Measurements from ENCODE around the gene CDR2L.

The CDR2L gene

DNA sequence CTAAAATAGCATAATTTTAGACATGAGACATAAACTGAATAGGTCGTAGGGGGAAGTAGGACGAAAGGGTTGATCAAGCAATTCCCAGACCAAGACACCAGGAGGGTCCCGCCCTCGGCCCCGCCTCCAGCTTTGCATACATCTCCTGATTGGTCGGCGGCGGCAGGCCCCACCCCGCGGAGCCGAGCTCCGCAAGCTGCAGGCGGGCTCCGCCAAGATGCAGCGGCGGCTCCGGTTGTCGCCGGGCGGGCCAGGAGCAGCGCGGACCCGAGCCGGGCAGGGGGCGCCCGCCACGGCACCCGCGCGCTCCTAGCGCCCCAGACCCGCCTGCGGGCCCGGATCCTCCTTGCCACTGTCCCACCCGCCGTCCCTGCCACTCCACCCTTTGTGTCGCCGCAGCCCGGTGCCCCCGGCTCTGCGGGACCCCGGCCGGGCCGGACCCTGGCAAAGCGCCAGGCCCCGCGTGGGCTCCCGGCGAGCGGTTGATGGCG lies at the start of gene CDR2L:
CDR2L (plus strand) TSS at position 215 of the 491 bp plus-strand sequence. CDS start 412 bp downstream, outside the sequence.
- in situ Hi-C loops (cut with MboI; ENCODE audit: low sequenced_read_pairs, unreplicated experiment), result no loop called here
- TF ChIP-seq CTCF (IDR thresholded peaks at IDR 0.05; ENCODE audit: borderline replicate concordance, control extremely low read depth, extremely low read depth, insufficient read depth, missing control alignments), result no peak
- DNase-seq (ENCODE audit: low spot score), result peak; percentile 95

GRCh38 chr17:74938194-74938950 lies 49.1 kb upstream of the CDR2L start:
- DNase-seq (ENCODE audit: low spot score), result no peak
- in situ Hi-C loops (cut with MboI; ENCODE audit: low sequenced_read_pairs, unreplicated experiment), result no loop called here
- no peak for TF ChIP-seq CTCF (IDR thresholded peaks at IDR 0.05; ENCODE audit: borderline replicate concordance, control extremely low read depth, extremely low read depth, insufficient read depth, missing control alignments)

- in situ Hi-C loops (cut with MboI; ENCODE audit: low sequenced_read_pairs, unreplicated experiment), result no loop called here
- TF ChIP-seq CTCF (IDR thresholded peaks at IDR 0.05; ENCODE audit: borderline replicate concordance, control extremely low read depth, extremely low read depth, insufficient read depth, missing control alignments), result no peak
Measured at GRCh38 chr17:74939534-74939933, 47.9 kb upstream of the CDR2L start.

GRCh38 chr17:74941128-74941725 lies 46.2 kb upstream of the CDR2L start:
- in situ Hi-C loops (cut with MboI; ENCODE audit: low sequenced_read_pairs, unreplicated experiment), result no loop called here
- DNase-seq (ENCODE audit: low spot score), result no peak
- no peak for TF ChIP-seq CTCF (IDR thresholded peaks at IDR 0.05; ENCODE audit: borderline replicate concordance, control extremely low read depth, extremely low read depth, insufficient read depth, missing control alignments)

More at GRCh38 chr17:74939534-74939933, 47.9 kb upstream of the CDR2L start:
- DNase-seq (ENCODE audit: low spot score), result no peak

- in situ Hi-C loops (cut with MboI; ENCODE audit: low sequenced_read_pairs, unreplicated experiment), result no loop called here
- TF ChIP-seq CTCF (IDR thresholded peaks at IDR 0.05; ENCODE audit: borderline replicate concordance, control extremely low read depth, extremely low read depth, insufficient read depth, missing control alignments), result no peak
- DNase-seq (ENCODE audit: low spot score), result no peak
Measured at GRCh38 chr17:74943808-74944522, 43.5 kb upstream of the CDR2L start.

DNA sequence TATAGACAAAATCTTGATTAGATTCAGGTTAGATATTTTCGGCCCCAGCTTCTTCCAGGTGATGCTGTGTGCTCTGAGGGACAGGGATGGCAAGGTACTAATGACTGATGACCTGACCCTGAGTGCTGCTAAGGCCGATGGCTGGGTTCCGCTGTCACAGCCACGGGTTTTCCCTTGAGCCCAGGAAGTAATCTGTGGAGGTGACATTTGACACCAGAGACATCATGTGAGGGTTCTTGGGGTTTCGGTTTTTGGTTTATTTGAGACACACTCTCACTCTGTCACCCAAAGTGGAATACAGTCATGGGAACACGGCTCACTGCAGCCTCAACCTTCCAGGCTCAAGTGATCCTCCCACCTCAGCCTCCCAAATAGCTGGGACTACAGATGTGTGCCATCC lies 41.9 kb upstream of the CDR2L start:
- DNase-seq (ENCODE audit: low spot score), result peak; percentile 85
- in situ Hi-C loops (cut with MboI; ENCODE audit: low sequenced_read_pairs, unreplicated experiment), result no loop called here
- TF ChIP-seq CTCF (IDR thresholded peaks at IDR 0.05; ENCODE audit: borderline replicate concordance, control extremely low read depth, extremely low read depth, insufficient read depth, missing control alignments), result no peak
